HepG2 (cell line): ENCODE data around the gene CCDC106. TPM values are rescaled to one million over a fixed set of nuclear protein-coding genes. Genes with fewer than 3 reads are reported as not detected.

Source experiments
- HDAC1 ChIP-seq: sonication (generic); formaldehyde crosslinking; IDR thresholded peaks from 2 replicates; pipeline ENCODE4 v1.5.1; 2020; ENCODE audit warnings: mild to moderate bottlenecking, missing genetic modification reagents
- NFE2L1 ChIP-seq: sonication (generic); formaldehyde crosslinking; IDR thresholded peaks from 2 replicates; pipeline ENCODE4 v1.4.0; 2020; ENCODE audit warnings: missing genetic modification reagents, mild to moderate bottlenecking, borderline replicate concordance
- REXO4 ChIP-seq: sonication (generic); formaldehyde crosslinking; IDR thresholded peaks from 2 replicates; pipeline ENCODE4 v1.8.0; 2022; ENCODE audit warnings: missing genetic modification reagents, mild to moderate bottlenecking, borderline replicate concordance
- SRSF1 ChIP-seq: fragments of 200-400 bp; formaldehyde crosslinking; optimal IDR thresholded peaks from 2 replicates; pipeline ENCODE3; 2017; ENCODE audit warnings: mild to moderate bottlenecking, low read depth, low read length, moderate library complexity
- SSRP1 ChIP-seq: IDR thresholded peaks from 2 replicates; pipeline ENCODE4 v1.6.1; 2016; ENCODE audit warnings: control low read depth
- ZBTB4 ChIP-seq: sonication (generic); formaldehyde crosslinking; IDR thresholded peaks from 2 replicates; pipeline ENCODE4 v1.4.0; 2020; ENCODE audit warnings: missing genetic modification reagents, mild to moderate bottlenecking, borderline replicate concordance
- ZNF605 ChIP-seq: sonication (generic); formaldehyde crosslinking; IDR thresholded peaks from 2 replicates; pipeline ENCODE4 v1.8.0; 2022; ENCODE audit warnings: mild to moderate bottlenecking, missing genetic modification reagents
- ZNF687 ChIP-seq: sonication (generic); formaldehyde crosslinking; IDR thresholded peaks from 2 replicates; pipeline ENCODE4 v1.5.1; 2020; ENCODE audit warnings: mild to moderate bottlenecking, missing genetic modification reagents, moderate library complexity
- polyA plus RNA-seq, 8 experiments: library from polyadenylated mRNA; depleted of rRNA in 3 of 8; stranded (reverse) in 7 of 8; unstranded in 1 of 8; fragments of >200 nt; fragmentation: Illumina TruSeq in 4 of 8; extraction: Trizol in 4 of 8; gene quantifications; 2 replicates each; pipeline versions ENCODE4 v1.2.1 to v1.2.3, GENCODE V29; 2011 to 2016; ENCODE audit warnings: low read depth in 4 of 8, missing spikeins in 1 of 8, mixed read lengths in 1 of 8; ENCODE audit not compliant: insufficient read depth in 1 of 8
- total RNA-seq, 5 experiments: library from RNA; depleted of rRNA; stranded (reverse); fragments of >200 nt; fragmentation: Illumina TruSeq; extraction: Trizol; gene quantifications; 2 replicates each; pipeline ENCODE4 v1.2.3, GENCODE V29; 2016; ENCODE audit warnings: low read depth in 1 of 5
- TF ChIP-seq, protein P1 (sequence below): sonication (generic); formaldehyde crosslinking; IDR thresholded peaks from 2 replicates; pipeline ENCODE4 v1.4.0; 2020; ENCODE audit warnings: missing genetic modification reagents

CCDC106 gene
- total and polyA plus RNA-seq, 2 of the 13 experiments (the other 11 are each of a cell fraction or from before 2014, with no cell fraction given), result 4.7 to 8.8 TPM

- no peak for TF ChIP-seq ZBTB4 (CRISPR knock-in tag)
- TF ChIP-seq SRSF1, result no peak
- TF ChIP-seq ZNF605 (CRISPR knock-in tag), result no peak
- TF ChIP-seq SSRP1 (CRISPR knock-in tag), result no peak
- no peak for TF ChIP-seq HDAC1 (CRISPR knock-in tag)
- TF ChIP-seq REXO4, result no peak
- no peak for TF ChIP-seq NFE2L1 (CRISPR knock-in tag)
- no peak for TF ChIP-seq ZNF687 (CRISPR knock-in tag)
- TF ChIP-seq, protein P1, sequence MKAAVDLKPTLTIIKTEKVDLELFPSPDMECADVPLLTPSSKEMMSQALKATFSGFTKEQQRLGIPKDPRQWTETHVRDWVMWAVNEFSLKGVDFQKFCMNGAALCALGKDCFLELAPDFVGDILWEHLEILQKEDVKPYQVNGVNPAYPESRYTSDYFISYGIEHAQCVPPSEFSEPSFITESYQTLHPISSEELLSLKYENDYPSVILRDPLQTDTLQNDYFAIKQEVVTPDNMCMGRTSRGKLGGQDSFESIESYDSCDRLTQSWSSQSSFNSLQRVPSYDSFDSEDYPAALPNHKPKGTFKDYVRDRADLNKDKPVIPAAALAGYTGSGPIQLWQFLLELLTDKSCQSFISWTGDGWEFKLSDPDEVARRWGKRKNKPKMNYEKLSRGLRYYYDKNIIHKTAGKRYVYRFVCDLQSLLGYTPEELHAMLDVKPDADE (CRISPR knock-in tag), result no peak
Observed at GRCh38 chr19:55603581-55604292, 44.3 kb upstream of the CCDC106 start (continued).
